Ramos (cell line): ENCODE results near the gene WWOX.
"Not testable (repeated sequence)": the region's sequence is repeated elsewhere in the genome, so short reads cannot be mapped to it uniquely, and the experiment has no call there.

Experiments used
- in situ Hi-C: fragments of 300-500 bp; cut with MboI; formaldehyde crosslinking; loops from one replicate; pipeline ENCODE4 v1.14.3; 2022; ENCODE audit warnings: low sequenced_read_pairs; ENCODE audit not compliant: unreplicated experiment

WWOX gene

DNA sequence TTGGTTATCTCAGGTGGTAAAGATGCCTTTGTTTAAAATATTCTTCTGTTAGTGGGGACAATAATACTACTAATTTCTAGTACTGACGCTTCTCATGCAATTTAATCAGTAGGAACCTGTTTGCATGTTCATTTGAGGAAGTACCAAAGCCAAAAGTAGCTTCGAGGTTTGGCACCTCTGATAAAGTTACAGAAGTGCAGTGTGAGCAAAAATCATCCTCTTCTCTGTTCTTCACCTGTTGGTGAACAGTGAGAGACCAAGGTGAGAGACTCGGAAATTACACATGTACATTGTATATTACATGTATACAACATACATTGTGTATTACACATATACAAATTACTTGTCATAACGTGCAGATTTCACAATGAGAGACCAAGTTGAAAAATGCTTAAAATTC is 1096.5 kb downstream of the WWOX start:
- in situ Hi-C loops: no loop called here

DNA sequence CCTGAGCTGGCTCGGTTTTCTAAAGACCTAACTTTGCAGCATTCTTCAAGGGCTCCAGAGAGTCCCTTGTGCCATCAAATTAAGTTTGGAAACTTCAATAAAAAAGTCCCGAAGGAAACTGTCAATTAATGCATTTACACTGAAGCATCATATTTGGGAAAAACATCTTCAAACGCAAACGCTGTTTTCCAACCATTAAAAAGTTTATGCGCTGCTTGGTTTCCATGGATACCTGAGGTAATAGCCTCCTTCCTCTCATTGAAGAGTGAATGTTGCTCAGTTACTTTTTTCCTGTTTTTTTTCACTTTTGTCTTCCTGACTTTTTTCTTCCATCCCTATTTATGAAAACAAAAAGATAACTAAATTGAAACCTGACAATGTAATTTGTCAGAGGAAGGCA is 1102.0 kb downstream of the WWOX start:
- in situ Hi-C loops: no loop called here

DNA sequence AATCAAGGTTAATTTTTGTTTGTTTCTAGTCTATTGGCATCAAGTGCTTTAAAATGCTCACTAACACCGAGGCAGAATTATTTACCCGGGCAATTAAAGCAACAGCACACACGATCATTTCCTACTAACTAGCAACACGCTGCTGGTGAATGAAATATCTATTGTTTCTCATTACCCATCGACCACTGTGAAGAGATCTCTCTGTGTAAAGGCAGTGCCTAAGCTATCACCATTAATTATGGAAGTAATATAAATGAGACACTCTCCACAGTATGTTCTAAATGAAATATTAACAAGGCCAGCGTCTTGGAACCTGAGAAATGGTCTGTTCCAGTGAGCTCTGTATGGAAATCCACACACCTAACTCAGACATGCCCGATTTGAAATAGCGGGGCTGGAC is 1103.5 kb downstream of the WWOX start:
- in situ Hi-C loops: no loop called here

DNA sequence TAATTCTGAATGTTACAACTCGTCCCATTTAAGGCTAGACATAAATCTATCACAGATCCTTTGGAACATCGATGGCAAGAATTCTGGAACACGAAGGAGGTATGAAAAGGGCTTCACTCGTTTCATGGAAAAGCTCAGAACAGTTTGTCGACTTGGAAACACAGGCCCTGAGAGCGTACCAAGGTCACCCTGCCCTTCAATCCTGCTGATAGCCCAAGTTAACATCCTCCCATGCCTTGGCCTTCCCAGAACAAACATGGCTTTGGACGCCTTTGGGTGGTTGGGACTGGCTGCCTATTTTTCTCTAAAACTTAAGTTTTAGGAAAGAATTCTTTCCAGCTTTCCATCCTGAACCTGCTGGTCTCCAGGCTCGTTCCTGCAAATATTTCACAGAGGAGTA is 1105.0 kb downstream of the WWOX start:
- in situ Hi-C loops: no loop called here

DNA sequence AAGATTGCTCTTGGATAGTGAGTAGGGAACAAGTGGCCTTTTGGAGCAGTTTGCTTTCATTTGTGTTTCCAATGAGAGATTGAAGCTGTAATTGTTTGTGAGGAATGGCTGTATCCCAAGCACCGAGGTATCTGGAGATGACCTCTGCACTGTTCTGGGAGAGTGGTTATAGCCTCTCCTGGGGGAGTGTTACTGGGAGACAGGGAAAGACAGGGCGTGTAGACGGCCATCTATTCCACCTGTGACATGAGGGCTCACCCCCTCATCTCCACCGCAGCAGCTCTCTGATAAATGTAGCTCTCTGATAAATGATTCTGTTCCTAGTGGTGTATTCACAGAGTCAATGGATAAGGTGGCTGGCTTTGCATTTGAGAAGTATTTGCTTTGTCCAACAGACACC is 1107.4 kb downstream of the WWOX start:
- in situ Hi-C loops: no loop called here

DNA sequence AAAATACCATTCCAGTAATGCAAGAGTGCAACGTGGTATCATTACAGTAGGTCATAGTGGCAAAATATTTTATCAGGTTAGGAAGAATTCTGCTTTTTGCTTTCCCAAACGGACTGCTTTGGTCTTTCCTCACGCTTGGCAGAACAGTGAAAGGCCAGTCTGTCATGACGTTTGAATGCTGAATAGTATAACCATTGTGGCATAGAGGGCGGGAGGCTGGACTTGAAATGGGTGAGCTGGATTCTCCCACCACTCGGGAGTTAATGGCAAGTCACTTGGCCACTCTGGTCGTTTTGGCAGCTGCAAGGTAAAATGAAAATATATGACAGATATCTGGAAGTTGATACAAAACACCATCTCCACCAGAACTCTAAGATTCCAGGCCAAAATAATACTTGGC is 1109.9 kb downstream of the WWOX start:
- in situ Hi-C loops: no loop called here

DNA sequence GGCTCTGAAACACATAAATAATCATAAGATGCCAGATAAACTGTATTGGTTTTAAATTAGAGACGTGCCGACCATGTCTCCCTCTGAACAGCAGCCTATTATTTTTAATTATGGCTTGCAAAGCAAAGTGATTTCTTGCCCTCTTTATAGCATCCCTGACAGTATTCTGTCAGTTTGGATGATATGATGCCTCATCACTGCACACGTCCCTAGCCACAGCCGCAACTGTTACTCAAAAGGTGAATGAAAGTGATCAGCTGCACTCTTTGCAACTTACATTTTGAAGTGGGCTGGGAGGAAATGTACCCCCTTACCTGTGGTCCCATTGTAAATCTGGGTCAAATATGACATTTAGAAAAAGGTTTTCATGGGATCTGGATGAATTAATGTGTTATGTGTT is 1111.2 kb downstream of the WWOX start:
- in situ Hi-C loops: no loop called here

DNA sequence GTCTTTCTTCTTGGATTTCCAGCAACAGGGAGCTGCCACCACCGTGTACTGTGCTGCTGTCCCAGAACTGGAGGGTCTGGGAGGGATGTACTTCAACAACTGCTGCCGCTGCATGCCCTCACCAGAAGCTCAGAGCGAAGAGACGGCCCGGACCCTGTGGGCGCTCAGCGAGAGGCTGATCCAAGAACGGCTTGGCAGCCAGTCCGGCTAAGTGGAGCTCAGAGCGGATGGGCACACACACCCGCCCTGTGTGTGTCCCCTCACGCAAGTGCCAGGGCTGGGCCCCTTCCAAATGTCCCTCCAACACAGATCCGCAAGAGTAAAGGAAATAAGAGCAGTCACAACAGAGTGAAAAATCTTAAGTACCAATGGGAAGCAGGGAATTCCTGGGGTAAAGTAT is 1112.1 kb downstream of the WWOX start:
- in situ Hi-C loops: no loop called here

DNA sequence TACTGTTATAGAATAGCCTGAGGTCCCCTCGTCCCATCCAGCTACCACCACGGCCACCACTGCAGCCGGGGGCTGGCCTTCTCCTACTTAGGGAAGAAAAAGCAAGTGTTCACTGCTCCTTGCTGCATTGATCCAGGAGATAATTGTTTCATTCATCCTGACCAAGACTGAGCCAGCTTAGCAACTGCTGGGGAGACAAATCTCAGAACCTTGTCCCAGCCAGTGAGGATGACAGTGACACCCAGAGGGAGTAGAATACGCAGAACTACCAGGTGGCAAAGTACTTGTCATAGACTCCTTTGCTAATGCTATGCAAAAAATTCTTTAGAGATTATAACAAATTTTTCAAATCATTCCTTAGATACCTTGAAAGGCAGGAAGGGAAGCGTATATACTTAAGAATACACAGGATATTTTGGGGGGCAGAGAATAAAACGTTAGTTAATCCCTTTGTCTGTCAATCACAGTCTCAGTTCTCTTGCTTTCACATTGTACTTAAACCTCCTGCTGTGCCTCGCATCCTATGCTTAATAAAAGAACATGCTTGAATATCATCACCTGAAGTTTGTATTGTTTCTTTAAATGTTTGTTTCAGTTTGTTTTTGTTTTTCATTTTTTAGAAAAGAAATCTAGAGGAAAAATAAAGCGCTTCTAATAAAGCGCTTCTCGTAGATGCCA is 1112.8 kb downstream of the WWOX start:
- in situ Hi-C loops: no loop called here

DNA sequence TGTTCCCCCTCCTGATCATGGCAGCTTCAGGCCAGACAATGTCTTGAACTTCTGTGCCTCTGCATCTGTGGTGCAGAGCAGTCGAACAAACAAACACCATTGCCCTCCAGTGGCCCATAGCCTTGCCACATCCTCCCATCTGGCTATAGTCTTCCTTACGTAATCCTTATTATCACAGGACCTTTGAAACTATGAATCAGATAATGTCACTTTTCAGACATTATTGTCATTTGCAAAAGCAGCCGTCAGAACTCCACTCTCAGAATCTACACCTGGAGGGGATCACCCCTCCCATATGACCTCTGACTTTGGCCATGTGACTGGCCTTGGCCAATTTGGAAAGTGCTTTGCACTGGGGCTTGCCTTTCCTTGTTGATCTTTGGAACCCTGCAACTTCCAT is 1113.8 kb downstream of the WWOX start:
- in situ Hi-C loops: no loop called here

DNA sequence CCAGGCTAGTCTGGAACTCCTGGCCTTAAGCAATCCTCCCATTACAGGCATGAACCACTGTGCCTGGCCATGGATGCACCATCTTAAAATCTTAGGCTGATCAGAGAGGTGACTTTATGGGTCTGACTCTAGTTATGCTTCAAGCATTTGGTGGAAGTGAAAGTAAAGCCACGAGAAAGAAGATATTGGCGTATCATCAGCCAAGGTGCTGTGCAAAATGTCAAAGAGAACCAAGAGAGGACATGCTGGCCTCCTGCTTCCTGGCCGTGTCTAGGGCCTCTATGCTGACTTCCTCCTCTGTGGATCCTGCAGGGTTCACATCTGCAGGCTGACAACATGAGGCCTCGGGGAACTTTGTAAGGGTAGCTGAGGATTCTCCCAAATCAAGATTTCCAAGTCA is 1115.8 kb downstream of the WWOX start:
- in situ Hi-C loops: no loop called here

DNA sequence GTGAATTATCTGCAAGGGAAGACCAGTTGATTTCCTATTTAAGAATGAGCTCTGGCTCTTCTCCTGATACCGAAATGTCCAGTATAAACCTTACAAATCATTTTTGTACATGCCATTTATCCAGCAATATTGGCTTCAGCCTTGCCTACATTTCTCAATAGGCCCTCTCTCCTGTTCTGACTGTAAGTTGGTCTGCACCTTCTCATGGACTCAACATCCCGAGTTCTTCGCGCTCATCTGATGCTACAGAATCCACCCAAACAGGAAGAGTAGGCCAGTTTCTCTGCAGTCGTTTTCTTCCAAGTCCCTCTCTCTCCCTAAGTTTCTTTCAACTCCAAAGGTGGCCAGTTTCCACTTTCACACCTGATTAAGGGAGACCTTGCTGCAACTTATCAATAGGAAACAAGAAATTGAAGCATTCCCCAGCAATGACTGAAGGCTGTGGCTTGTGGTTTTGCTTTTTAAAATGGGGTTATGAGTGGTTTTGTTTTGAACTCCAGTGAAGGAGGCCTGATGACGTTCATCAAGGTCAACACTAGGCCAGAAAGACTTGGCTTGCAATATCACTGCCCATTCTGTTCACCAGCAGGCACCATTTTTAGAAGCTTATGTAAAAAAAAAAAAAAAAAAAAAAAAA is 1118.0 kb downstream of the WWOX start:
- in situ Hi-C loops: no loop called here

DNA sequence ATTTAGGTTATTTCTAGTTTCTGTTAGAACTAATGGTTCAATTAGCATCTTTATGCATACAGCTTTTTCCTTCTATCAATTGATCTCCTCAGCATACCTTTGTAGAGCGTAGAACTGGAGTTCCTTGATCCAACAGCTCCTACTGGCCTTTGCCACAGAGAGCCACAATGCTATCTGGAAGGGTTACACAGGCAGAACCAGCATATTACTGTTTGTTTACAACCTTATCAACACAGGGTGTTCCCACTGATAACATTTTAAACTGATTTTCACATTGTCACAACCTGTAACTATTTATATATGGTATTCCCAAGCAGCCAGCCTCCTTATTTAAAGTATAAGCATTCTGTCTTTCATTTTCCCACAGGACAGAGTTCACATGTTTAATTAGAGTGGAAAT is 1118.9 kb downstream of the WWOX start:
- in situ Hi-C loops: no loop called here

DNA sequence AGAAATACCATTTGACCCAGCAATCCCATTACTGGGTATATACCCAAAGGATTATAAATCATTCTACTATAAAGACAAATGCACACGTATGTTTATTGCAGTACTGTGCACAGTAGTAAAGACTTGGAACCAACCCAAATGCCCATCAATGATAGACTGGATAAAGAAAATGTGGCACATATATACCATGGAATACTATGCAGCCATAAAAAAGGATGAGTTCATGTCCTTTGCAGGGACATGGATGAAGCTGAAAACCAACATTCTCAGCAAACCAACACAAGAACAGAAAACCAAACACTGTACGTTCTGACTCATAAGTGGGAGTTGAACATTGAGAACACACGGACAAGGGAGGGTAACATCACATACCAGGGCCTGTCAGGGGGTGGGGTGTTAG is 1126.5 kb downstream of the WWOX start:
- in situ Hi-C loops: not testable (repeated sequence)

DNA sequence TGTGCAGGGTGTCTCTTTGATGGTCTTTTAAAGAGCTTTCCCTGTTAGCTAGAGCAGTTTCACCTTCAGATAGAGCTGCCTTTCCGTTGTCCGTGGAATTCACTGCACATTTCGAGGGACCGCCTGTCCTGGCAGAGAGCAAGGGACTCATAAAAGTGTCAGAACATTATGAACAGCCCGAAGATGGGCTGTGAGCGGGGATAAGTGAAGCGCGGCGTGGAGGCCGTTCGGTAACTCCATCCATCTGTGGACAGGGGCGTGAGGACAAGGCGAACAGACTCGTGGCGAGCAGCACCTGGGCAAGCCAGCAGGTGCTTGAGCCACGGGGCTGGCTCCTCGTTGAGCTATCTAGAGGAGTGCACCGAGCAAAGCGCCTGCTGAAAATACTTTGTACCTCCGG is 1129.9 kb downstream of the WWOX start:
- in situ Hi-C loops: no loop called here

DNA sequence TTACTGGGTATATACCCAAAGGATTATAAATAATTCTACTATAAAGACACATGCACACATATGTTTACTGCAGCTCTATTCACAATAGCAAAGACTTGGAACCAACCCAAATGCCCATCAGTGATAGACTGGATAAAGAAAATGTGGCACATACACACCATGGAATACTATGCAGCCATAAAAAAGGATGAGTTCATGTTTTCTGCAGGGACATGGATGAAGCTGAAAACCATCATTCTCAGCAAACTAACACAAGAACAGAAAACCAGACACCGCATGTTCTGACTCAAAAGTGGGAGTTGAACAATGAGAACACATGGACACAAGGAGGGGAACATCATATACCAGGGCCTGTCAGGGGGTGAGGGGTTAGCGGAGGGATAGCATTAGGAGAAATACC is 1146.2 kb downstream of the WWOX start:
- in situ Hi-C loops: not testable (repeated sequence)

DNA sequence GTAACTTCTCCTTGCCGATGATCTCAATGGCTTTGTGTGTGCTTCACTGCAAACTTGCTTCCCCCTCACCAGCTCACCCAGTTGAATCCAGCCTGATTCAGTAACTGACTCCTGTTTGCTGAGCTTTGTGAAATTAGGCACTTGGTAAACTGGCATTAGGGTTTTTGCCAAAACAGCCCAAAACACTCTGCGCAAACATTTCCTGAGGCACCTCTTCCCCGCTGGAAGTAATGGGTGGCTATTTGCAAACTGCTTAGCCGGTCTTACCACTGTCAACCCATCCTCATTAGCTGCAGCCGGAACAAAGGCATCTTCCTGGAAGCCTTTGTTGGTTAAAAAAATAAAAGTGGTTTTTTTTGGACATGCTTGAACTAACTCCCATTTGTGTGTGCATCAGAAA is 1147.9 kb downstream of the WWOX start:
- in situ Hi-C loops: no loop called here

DNA sequence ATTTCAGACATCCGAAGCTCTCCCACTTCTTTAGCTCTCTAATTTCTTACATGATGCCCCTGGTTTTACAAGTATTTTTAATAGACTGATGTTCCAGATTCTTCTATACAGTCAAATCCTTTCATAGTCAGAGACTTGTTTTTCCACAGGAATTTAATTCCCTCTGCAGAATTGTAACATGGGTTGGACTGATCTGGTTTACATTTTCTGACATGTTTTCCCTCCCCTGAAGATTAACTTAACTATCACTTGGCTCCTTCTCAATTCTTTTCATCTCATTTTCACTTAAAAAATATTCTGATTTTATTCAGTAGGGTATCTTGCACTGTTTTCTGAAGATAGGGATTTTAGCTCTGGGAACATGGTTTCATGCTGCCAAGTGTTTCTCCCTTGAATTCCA is 1148.9 kb downstream of the WWOX start:
- in situ Hi-C loops: no loop called here

DNA sequence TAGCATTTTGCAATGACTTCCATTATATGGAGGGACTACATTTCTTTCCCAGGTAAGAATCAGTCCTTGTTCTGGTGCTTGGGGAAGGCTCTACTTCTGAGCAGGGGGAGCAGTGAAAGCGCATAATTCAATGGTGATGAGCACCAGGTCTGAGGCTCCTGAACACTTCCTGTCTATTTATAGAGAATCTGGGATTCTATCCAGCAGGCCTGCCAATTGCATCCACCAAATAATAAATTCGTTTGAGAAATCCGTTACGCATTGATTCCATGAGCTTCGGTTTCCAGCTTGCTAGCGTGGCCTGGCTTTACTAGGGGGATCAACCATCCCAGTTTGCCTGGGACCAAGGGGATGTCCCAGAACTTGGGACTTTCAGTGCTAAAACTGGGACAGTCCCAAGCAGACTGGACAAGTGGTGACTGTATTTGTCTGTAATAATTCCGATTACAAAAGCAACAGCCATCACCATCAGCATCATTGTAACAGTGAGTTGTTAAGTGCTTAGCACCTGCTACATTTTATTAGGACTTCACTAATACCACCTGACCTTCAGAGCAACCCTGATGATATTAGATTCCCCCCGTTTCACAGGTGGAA is 1151.1 kb downstream of the WWOX start:
- in situ Hi-C loops: no loop called here

DNA sequence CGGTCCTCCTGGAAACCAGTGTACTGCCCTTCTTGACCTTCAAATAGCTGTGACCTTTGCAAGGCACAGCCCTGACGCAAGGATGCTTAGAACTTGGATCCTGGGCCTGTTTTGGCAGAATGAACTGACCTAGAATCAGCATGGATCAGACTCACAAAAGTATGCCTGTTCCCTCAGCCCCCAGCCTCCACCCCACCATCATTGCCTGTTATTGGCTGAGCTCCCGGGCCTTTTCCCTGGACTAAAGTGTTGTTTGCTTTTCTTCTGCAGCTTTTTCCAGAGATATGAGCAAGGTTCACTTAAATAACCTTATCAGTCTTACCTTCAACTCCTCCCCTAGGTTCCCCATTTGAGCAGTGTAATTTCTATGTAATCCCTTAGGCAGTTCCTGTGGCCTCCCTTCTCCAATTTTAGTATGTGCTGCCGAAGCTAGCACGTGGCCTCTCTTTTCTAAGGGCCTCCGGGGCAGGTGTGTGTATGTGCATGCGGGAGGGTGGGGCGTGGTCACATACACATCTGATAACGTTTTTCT is 1153.7 kb downstream of the WWOX start:
- in situ Hi-C loops: no loop called here

DNA sequence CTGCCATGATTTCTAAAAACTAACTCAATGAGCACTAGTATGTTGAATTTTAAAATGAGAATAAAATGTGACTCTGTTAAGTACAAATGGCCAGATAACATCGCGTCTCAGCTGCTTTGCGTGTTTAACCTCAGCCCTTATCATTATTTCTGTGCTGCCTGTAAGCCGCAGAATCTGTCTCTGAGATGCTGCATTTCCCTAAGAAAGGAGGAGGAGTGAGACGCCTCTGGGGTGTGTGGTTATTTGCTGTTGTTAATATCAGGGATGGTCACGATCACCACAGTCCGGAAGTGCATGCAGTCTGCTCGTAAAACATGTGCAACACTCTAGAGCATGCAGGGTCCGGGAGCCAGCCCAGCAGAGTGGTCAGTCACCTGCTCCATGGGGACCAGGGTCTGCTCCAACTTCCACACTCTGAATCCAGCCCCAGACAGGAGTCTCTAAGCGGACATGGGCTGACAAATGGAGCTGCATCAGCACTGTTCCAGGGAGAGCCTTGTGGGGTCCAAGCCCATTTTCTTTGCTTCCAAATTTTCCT is 1158.6 kb downstream of the WWOX start:
- in situ Hi-C loops: no loop called here
